DOHH2 (cell line): ENCODE data around the gene DNAJC18.
A peak's percentile ranks its signal among the peaks of the same experiment; 100 is the strongest.

ENCODE experiments used
- H3F3A ChIP-seq: fragments of 200-600 bp; sonication (generic), shearing (Covaris generic); 2 replicates; pipeline ENCODE4 v1.6.0; 2016; ENCODE audit warnings: antibody characterized with exemption, mild to moderate bottlenecking; ENCODE audit not compliant: control insufficient read depth, insufficient read depth
- H3K27ac ChIP-seq: fragments of 200-600 bp; sonication (generic); 2 replicates; pipeline ENCODE4 v1.5.1; 2014; ENCODE audit warnings: low read depth, mild to moderate bottlenecking, low read length, moderate library complexity
- H3K27me3 ChIP-seq: fragments of 200-600 bp; sonication (generic); 2 replicates; pipeline ENCODE4 v1.6.1; 2014; ENCODE audit warnings: mild to moderate bottlenecking, low read length, mixed read lengths; ENCODE audit not compliant: control insufficient read depth
- H3K36me3 ChIP-seq: fragments of 200-600 bp; sonication (generic); 2 replicates; pipeline ENCODE4 v1.6.1; 2014; ENCODE audit warnings: mild to moderate bottlenecking, low read length, moderate library complexity, mixed read lengths; ENCODE audit not compliant: control insufficient read depth
- H3K4me1 ChIP-seq: fragments of 200-600 bp; sonication (generic); 2 replicates; pipeline ENCODE4 v1.6.1; 2014; ENCODE audit warnings: mild to moderate bottlenecking, low read length, mixed read lengths; ENCODE audit not compliant: control insufficient read depth
- H3K4me2 ChIP-seq: fragments of 200-600 bp; sonication (generic); 2 replicates; pipeline ENCODE4 v1.6.0; 2014; ENCODE audit warnings: mild to moderate bottlenecking, low read length, moderate library complexity
- H3K4me3 ChIP-seq: fragments of 200-600 bp; sonication (generic); 2 replicates; pipeline ENCODE4 v1.5.1; 2014; ENCODE audit warnings: mild to moderate bottlenecking, low read length, mixed read lengths
- H3K79me2 ChIP-seq: fragments of 200-600 bp; sonication (generic); 2 replicates; pipeline ENCODE4 v1.6.1; 2014; ENCODE audit warnings: mild to moderate bottlenecking, low read length, mixed read lengths; ENCODE audit not compliant: control insufficient read depth
- H3K9me2 ChIP-seq: fragments of 200-600 bp; sonication (generic); replicated peaks from 2 replicates; pipeline ENCODE4 v1.6.1; 2014; ENCODE audit warnings: mild to moderate bottlenecking, low read length, mixed read lengths; ENCODE audit not compliant: control insufficient read depth
- H3K9me3 ChIP-seq: fragments of 200-600 bp; sonication (generic); 2 replicates; pipeline ENCODE4 v1.6.1; 2014; ENCODE audit warnings: antibody characterized with exemption, low read length, mixed read lengths; ENCODE audit not compliant: control insufficient read depth, insufficient read depth
- H4K20me1 ChIP-seq: fragments of 200-600 bp; sonication (generic); 2 replicates; pipeline ENCODE4 v1.6.0; 2014; ENCODE audit warnings: low read depth, mild to moderate bottlenecking, antibody characterized with exemption, low read length, moderate library complexity; ENCODE audit not compliant: control insufficient read depth, insufficient read depth
- CTCF ChIP-seq: fragments of 200-600 bp; sonication (generic); IDR thresholded peaks from one replicate; pipeline ENCODE4 v1.5.1; 2014; ENCODE audit warnings: antibody characterized with exemption, mild to moderate bottlenecking, low read depth, low read length; ENCODE audit not compliant: poor library complexity, severe bottlenecking
- EZH2phosphoT487 ChIP-seq: fragments of 200-600 bp; sonication (generic); IDR thresholded peaks from 2 replicates; pipeline ENCODE4 v1.6.1; 2017; ENCODE audit warnings: borderline replicate concordance, mild to moderate bottlenecking, antibody characterized with exemption, low read length, moderate library complexity, mixed read lengths

The DNAJC18 gene

GRCh38 chr5:139404484-139404840 is 34.9 kb downstream of the DNAJC18 start:
- peak overlapping the region; percentile 77 for H3K4me3 ChIP-seq
- H3K79me2 ChIP-seq, result no peaks in the 10 kb centered on the region
- no peaks in the 10 kb centered on the region for H4K20me1 ChIP-seq
- H3K36me3 ChIP-seq, result no peaks in the 10 kb centered on the region
- peak overlapping the region; percentile 74 for H3K4me2 ChIP-seq
- no peaks in the 10 kb centered on the region for H3K9me3 ChIP-seq
- H3K9me2 ChIP-seq, result no peaks in the 10 kb centered on the region
- peak overlapping the region; percentile 82 for H3K27ac ChIP-seq
- peaks cover 7% of the 10 kb centered on the region for H3F3A ChIP-seq
- H3K4me1 ChIP-seq, result peaks cover 43% of the 10 kb centered on the region
- H3K27me3 ChIP-seq, result no peaks in the 10 kb centered on the region
- TF ChIP-seq CTCF (no peak), EZH2phosphoT487 (no peak)

- Histone ChIP-seq H3K9me3 (no peaks in the 10 kb centered on the region), H3K36me3 (no peaks in the 10 kb centered on the region), H3K79me2 (no peaks in the 10 kb centered on the region), H4K20me1 (no peaks in the 10 kb centered on the region), H3K4me3 (peak within 1 kb of the TSS; percentile 77), H3K4me1 (peaks cover 43% of the 10 kb centered on the region), H3K27ac (peak within 1 kb of the TSS; percentile 82), H3K27me3 (no peaks in the 10 kb centered on the region), H3K4me2 (peak within 1 kb of the TSS; percentile 74), H3F3A (peaks cover 10% of the 10 kb centered on the region), H3K9me2 (no peaks in the 10 kb centered on the region)
- TF ChIP-seq EZH2phosphoT487, result no peak
- no peak for TF ChIP-seq CTCF
These were observed 35.4 kb downstream of the DNAJC18 start, which contains the start of gene SPATA24 for GRCh38 chr5:139403787-139404483. Gene SPATA24, minus strand, starts transcription at chr5:139404089. Its CDS starts 29 bp downstream, at chr5:139404060.

- Histone ChIP-seq H3K36me3 (no peaks in the 10 kb centered on the region), H3K9me2 (no peaks in the 10 kb centered on the region), H3K4me2 (peak overlapping the region; percentile 74), H3K4me1 (peaks cover 42% of the 10 kb centered on the region), H4K20me1 (no peaks in the 10 kb centered on the region), H3K4me3 (peak overlapping the region; percentile 77), H3K27ac (peak overlapping the region; percentile 82), H3K79me2 (no peaks in the 10 kb centered on the region), H3F3A (peaks cover 10% of the 10 kb centered on the region), H3K27me3 (no peaks in the 10 kb centered on the region), H3K9me3 (no peaks in the 10 kb centered on the region)
- no peak for TF ChIP-seq CTCF
- TF ChIP-seq EZH2phosphoT487, result no peak
These were observed 35.9 kb downstream of the DNAJC18 start for GRCh38 chr5:139403418-139403786.
